Suprapubic skin (tissue), 3 donors: ENCODE data around the gene PARVB.

Source experiments
- CTCF ChIP-seq, 2 donors: fragments of 200-600 bp in 1 of 2; fragments of 450-650 bp in 1 of 2; sonication (generic) in 1 of 2; IDR thresholded peaks; one replicate each; pipeline ENCODE4 v1.5.1; 2016 to 2019; ENCODE audit warnings: antibody characterized with exemption in 2 of 2, mild to moderate bottlenecking in 1 of 2, moderate library complexity in 1 of 2
- POLR2A ChIP-seq, 2 donors: fragments of 450-650 bp; IDR thresholded peaks; one replicate each; pipeline ENCODE4 v1.6.1; 2017; ENCODE audit warnings: antibody characterized with exemption in 2 of 2, mild to moderate bottlenecking in 2 of 2, moderate library complexity in 2 of 2

- no peak for TF ChIP-seq POLR2A (IDR thresholded peaks at IDR 0.05)
- no peak for TF ChIP-seq CTCF (IDR thresholded peaks at IDR 0.05)
Measured at GRCh38 chr22:44102121-44102520, 78.0 kb downstream of the PARVB start.
